Endodermal cell (in vitro differentiated cells): ENCODE results near the gene ROPN1L. TPM values are rescaled to one million over a fixed set of nuclear protein-coding genes. Genes with fewer than 3 reads are reported as not detected.
A peak's percentile ranks its signal among the peaks of the same experiment; 100 is the strongest.

Experiments used
- DNase-seq: peaks from one replicate; pipeline ENCODE4 v3.0.0-alpha.2; 2017
- H3K27ac ChIP-seq: 2 replicates; pipeline ENCODE4 v1.5.1; 2013; ENCODE audit warnings: mild to moderate bottlenecking, low read depth, low read length, moderate library complexity
- H3K27me3 ChIP-seq: 2 replicates; pipeline ENCODE4 v1.6.1; 2013; ENCODE audit warnings: mild to moderate bottlenecking, low read length, moderate library complexity; ENCODE audit not compliant: insufficient read depth, control insufficient read depth, poor library complexity, severe bottlenecking
- H3K36me3 ChIP-seq: 2 replicates; pipeline ENCODE4 v1.7.0; 2013; ENCODE audit warnings: mild to moderate bottlenecking, low read length, moderate library complexity; ENCODE audit not compliant: control insufficient read depth, insufficient read depth
- H3K4me1 ChIP-seq: one replicate; pipeline ENCODE4 v1.7.0; 2013; ENCODE audit warnings: low read length; ENCODE audit not compliant: control insufficient read depth, insufficient read depth
- H3K4me3 ChIP-seq: 2 replicates; pipeline ENCODE4 v1.5.1; 2013; ENCODE audit warnings: mild to moderate bottlenecking, low read length, moderate library complexity
- H3K9ac ChIP-seq: 2 replicates; pipeline ENCODE4 v1.6.1; 2013; ENCODE audit warnings: mild to moderate bottlenecking, low read length, moderate library complexity; ENCODE audit not compliant: poor library complexity, severe bottlenecking; ENCODE audit errors: extremely low read depth
- H3K9me3 ChIP-seq: 2 replicates; pipeline ENCODE4 v1.6.1; 2013; ENCODE audit warnings: mild to moderate bottlenecking, low read length, moderate library complexity; ENCODE audit not compliant: control insufficient read depth
- H3K27ac Mint-ChIP-seq: 2 replicates; pipeline ENCODE4 v1.8.0; 2020; ENCODE audit warnings: mixed read lengths
- H3K27me3 Mint-ChIP-seq: 2 replicates; pipeline ENCODE4 v1.8.0; 2021; ENCODE audit warnings: mild to moderate bottlenecking, mixed read lengths; ENCODE audit not compliant: insufficient read depth
- H3K36me3 Mint-ChIP-seq: 2 replicates; pipeline ENCODE4 v1.8.0; 2020; ENCODE audit warnings: low read depth, mixed read lengths
- H3K4me1 Mint-ChIP-seq: 2 replicates; pipeline ENCODE4 v1.8.0; 2020; ENCODE audit warnings: mixed read lengths
- H3K4me3 Mint-ChIP-seq: 2 replicates; pipeline ENCODE4 v1.8.0; 2020; ENCODE audit warnings: mild to moderate bottlenecking, moderate library complexity, mixed read lengths
- H3K9me3 Mint-ChIP-seq: 2 replicates; pipeline ENCODE4 v1.8.0; 2020; ENCODE audit warnings: mild to moderate bottlenecking, mixed read lengths
- WGBS, 2 experiments: methylation state at CpG; one replicate each; pipeline versions ENCODE4 v1.1.5 to v1.1.7; 2013; ENCODE audit warnings: missing lambda C conversion rate in 2 of 2, mixed read lengths in 1 of 2; ENCODE audit not compliant: insufficient coverage in 1 of 2, insufficient read length in 1 of 2; 5-methylcytosine and 5-hydroxymethylcytosine counted together
- total RNA-seq, 2 donors: library from RNA; stranded (reverse); fragmentation: NEBNext Ultra II Directional in 1 of 2; extraction: Animal tissue kit (Norgen Biotek cat#: 25700) in 1 of 2; gene quantifications; 2 replicates in 1 of 2; 3 replicates in 1 of 2; pipeline ENCODE4 v1.2.1, GENCODE V29; 2021
- TF ChIP-seq, protein P1 (sequence below): fragments of 200-600 bp; sonication (generic); conservative IDR thresholded peaks from 2 replicates; pipeline ENCODE4 v1.5.0; 2021; ENCODE audit warnings: antibody characterized with exemption, mild to moderate bottlenecking

ROPN1L gene
- total RNA-seq, 2 donors from 2014 or later = 0.70 TPM; not detected in 1

DNA sequence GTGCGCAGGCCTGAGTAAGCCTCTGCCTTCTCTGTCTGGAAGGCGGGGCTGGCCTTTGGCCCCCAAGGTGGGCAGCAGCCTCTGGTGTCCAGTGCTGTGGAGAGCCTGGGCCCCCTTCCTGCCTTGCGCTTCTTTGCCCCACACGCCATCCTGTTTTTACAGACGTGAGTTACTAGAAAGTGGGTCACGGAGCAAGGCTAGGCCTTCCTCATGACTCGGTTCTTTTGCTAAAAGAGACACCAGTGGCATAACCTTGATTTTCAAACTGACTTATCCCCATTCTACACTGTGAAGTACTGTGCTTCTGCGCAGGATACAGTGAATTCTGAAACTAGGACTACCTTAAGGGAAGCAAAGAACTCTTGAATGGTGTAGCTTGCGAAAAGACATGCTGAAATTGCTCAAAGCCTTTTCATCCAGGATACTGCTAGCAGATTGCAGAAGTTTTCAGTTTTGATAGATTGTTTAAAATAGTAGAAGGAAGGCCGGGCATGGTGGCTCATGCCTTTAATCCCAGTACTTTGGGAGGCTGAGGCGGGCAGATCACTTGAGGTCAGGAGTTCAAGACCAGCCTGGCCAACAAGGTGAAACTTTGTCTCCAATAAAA lies 7.2 kb downstream of the ROPN1L start:
- Mint-ChIP-seq H3K27ac (no peak overlapping the region), H3K4me3 (no peak overlapping the region), H3K9me3 (no peaks in the 10 kb centered on the region), H3K36me3 (no peaks in the 10 kb centered on the region), H3K4me1 (peaks cover 6% of the 10 kb centered on the region), H3K27me3 (peaks cover 17% of the 10 kb centered on the region)
- no peaks in the 10 kb centered on the region for H3K36me3 ChIP-seq
- H3K4me3 ChIP-seq = no peak overlapping the region
- DNase-seq = peak; percentile 30
- TF ChIP-seq, protein P1, sequence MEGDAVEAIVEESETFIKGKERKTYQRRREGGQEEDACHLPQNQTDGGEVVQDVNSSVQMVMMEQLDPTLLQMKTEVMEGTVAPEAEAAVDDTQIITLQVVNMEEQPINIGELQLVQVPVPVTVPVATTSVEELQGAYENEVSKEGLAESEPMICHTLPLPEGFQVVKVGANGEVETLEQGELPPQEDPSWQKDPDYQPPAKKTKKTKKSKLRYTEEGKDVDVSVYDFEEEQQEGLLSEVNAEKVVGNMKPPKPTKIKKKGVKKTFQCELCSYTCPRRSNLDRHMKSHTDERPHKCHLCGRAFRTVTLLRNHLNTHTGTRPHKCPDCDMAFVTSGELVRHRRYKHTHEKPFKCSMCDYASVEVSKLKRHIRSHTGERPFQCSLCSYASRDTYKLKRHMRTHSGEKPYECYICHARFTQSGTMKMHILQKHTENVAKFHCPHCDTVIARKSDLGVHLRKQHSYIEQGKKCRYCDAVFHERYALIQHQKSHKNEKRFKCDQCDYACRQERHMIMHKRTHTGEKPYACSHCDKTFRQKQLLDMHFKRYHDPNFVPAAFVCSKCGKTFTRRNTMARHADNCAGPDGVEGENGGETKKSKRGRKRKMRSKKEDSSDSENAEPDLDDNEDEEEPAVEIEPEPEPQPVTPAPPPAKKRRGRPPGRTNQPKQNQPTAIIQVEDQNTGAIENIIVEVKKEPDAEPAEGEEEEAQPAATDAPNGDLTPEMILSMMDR = no peak
- WGBS, 2 experiments = 96 to 98% methylated on average over 11 of the region's 11 CpGs
- no peak overlapping the region for H3K9ac ChIP-seq
- H3K27me3 ChIP-seq = peaks cover 2% of the 10 kb centered on the region
- no peak overlapping the region for H3K27ac ChIP-seq
- H3K4me1 ChIP-seq = peaks cover 3% of the 10 kb centered on the region
- no peaks in the 10 kb centered on the region for H3K9me3 ChIP-seq

DNA sequence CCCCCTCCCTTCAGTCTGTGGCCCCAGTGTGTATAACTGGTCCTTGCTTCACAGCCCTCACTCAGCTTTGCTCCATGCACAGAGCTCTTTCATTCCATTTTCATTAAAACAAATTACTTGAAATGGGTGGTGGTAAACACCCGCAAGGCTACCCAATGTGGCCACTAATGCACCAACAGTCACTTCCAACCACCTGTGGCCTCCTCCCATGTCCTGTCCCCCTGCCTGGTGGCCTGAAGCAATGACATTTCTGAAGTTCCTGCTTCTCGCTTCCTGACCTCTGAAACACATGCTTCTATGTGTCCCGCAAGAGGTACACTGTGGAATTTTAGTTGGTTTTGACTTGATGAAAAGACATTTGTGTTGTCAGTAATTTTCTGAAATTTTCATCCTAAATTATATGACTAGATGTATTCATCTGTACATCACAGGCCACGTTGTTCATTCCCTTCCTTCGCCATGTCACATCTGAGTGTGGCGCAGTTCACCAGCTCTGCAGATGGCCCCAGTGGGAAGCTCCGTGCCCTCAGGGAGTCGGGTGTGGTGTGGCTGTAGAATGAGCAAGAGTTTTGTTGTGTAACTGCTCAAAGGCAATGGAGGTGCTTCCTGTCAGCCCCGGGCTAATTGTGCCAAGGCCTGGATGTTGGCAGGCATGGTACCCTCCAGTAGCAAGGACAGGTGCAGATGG lies 9.6 kb downstream of the ROPN1L start:
- DNase-seq = peak; percentile 43
- Mint-ChIP-seq H3K4me1 (peaks cover 19% of the 10 kb centered on the region), H3K36me3 (no peaks in the 10 kb centered on the region), H3K9me3 (no peaks in the 10 kb centered on the region), H3K27me3 (peaks cover 11% of the 10 kb centered on the region), H3K4me3 (no peak overlapping the region), H3K27ac (peak overlapping the region; percentile 26)
- 82 to 94% methylated on average over 7 to 9 of the region's 9 CpGs for WGBS, 2 experiments
- no peak overlapping the region for H3K27ac ChIP-seq
- no peaks in the 10 kb centered on the region for H3K9me3 ChIP-seq
- no peaks in the 10 kb centered on the region for H3K36me3 ChIP-seq
- H3K9ac ChIP-seq = no peak overlapping the region
- peaks cover 3% of the 10 kb centered on the region for H3K4me1 ChIP-seq
- H3K27me3 ChIP-seq = no peaks in the 10 kb centered on the region
- TF ChIP-seq, protein P1 = no peak
- H3K4me3 ChIP-seq = no peak overlapping the region

DNA sequence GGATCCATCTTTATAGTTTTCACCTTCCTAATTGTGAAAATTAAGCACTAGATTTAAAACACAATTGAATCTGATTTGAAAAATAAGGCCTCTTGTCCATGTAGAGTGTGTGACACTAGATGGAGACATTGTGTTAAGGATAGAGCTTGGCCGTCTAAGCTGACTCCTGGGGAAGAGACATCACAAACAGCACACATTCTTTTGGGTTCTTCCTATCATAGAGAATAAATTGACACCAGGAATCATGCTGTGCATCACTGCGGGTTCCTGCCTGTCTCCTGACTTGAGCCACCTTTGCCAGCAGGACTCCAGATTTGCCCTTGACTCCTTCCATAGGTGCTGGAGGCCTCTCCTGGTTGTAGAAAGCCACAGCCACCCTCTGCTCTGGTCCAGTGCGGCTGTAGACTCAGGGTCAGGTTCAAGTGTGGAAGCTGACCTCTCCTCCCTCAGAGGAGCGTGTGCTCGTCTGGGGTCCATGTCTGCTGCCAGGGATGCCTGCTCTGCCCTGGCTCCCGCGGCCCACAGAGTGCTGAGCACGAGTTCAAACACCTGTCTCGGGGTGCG lies 11.2 kb downstream of the ROPN1L start:
- 36 to 77% methylated on average over 4 to 10 of the region's 10 CpGs for WGBS, 2 experiments
- Mint-ChIP-seq H3K27me3 (peaks cover 11% of the 10 kb centered on the region), H3K4me1 (peaks cover 22% of the 10 kb centered on the region), H3K36me3 (no peaks in the 10 kb centered on the region), H3K27ac (no peak overlapping the region), H3K9me3 (no peaks in the 10 kb centered on the region), H3K4me3 (no peak overlapping the region)
- no peak overlapping the region for H3K9ac ChIP-seq
- no peaks in the 10 kb centered on the region for H3K9me3 ChIP-seq
- no peaks in the 10 kb centered on the region for H3K36me3 ChIP-seq
- TF ChIP-seq, protein P1 = peak; percentile 94
- peak; percentile 82 for DNase-seq
- no peaks in the 10 kb centered on the region for H3K27me3 ChIP-seq
- no peak overlapping the region for H3K27ac ChIP-seq
- no peak overlapping the region for H3K4me3 ChIP-seq
- peaks cover 3% of the 10 kb centered on the region for H3K4me1 ChIP-seq
